GM12873 (cell line): Measurements from ENCODE around the gene CNTNAP2.

ENCODE experiments used
- CTCF ChIP-seq: IDR thresholded peaks from 2 replicates; pipeline ENCODE4 v1.5.1; 2012; ENCODE audit warnings: low read depth, mild to moderate bottlenecking, moderate library complexity, low read length, control low read depth; ENCODE audit not compliant: insufficient read depth; ENCODE audit errors: missing control alignments

CNTNAP2 gene

DNA sequence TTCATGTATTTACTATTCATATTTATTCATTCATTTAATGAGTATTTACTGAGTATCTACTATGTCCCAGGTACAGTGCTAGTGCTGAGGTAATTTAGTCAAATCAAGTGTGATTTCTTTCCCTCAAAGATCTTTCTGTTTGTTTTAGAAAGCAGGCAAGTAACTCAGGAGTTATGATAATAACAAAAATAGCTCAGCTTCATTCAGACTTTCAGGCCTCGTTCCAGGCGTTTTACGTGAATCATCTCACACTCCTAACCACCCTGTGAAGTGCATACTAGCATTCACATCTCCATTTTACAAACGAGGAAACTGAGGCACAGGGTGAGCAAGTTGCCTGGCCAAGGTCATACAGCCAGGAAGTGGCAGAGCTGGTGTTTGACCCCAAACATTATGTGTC lies 2005.2 kb downstream of the CNTNAP2 start:
- no peak for TF ChIP-seq CTCF

GRCh38 chr7:148124477-148124876 lies 2007.9 kb downstream of the CNTNAP2 start:
- no peak for TF ChIP-seq CTCF

DNA sequence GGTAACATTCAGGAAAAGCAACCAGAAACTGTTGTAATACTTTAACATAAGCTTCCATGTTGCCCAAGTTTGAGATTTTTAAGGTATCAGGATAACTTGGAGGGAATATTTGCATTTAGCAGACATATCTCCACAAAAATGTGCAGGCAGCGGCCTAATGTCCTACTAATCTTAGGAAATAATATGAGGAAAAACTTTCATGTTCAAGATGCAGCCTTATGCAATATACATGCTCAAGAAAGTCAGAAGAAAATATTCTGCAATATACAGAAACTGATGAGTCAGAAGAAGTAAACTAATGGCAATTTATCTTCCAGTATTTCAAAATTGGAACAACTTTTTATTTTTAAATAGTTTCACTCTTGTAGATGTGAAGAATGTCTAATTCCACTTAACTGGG lies 2010.8 kb downstream of the CNTNAP2 start:
- TF ChIP-seq CTCF: no peak

DNA sequence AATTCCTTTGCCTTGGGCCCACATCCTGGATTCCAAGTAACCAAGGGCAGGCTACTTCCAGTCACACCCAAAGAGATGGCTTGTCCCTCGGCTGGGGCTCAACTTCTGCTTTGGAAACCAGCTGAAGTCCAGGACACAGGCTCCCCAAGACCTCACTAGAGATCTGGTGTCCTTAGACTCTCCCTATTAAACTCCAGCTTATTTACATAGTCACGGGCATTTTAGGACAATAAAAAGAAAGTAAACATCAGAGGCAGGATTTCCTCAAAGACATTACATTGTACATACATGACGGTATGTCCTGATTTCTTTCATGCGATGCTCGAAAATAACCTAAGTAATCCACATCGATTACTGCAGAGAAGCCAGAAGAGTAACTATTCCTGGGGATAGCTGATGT lies 2012.4 kb downstream of the CNTNAP2 start:
- TF ChIP-seq CTCF: no peak

- TF ChIP-seq CTCF: no peak
These were observed 2018.5 kb downstream of the CNTNAP2 start for GRCh38 chr7:148135116-148135515.

- TF ChIP-seq CTCF: no peak
These were observed 2019.4 kb downstream of the CNTNAP2 start for GRCh38 chr7:148135997-148136396.

GRCh38 chr7:148142660-148143248 lies 2026.2 kb downstream of the CNTNAP2 start:
- TF ChIP-seq CTCF: peak; percentile 56
